A673 (cell line): ENCODE measurements around the gene DDX21. TPM values are rescaled to one million over a fixed set of nuclear protein-coding genes. Genes with fewer than 3 reads are reported as not detected.

Experiments used
- BruUV-seq: library from RNA; stranded (reverse); fragments of 400-500 nt; replicated peaks from 2 replicates; lab custom pipeline; 2021; lab: Mats Ljungman, UMichigan
- CTCF ChIA-PET: fragments of 300-600 bp; sonication (Branson Sonifier 250); formaldehyde crosslinking; loops from one replicate; lab custom pipeline; 2022; ENCODE audit warnings: antibody characterized with exemption; lab: Charles Lee
- POLR2A ChIA-PET: fragments of 300-600 bp; sonication (Branson Sonifier 250); formaldehyde crosslinking; loops from one replicate; lab custom pipeline; 2022; ENCODE audit warnings: antibody characterized with exemption; ENCODE audit not compliant: low non-redundant PET; lab: Charles Lee
- DNase-seq: peaks from one replicate; pipeline ENCODE4 v3.0.0-alpha.2; 2015; ENCODE audit warnings: low spot score
- H3K27ac ChIP-seq: fragments of 200-600 bp; sonication (generic); 2 replicates; pipeline ENCODE4 v1.5.1; 2016; ENCODE audit warnings: mixed run types, low read depth, mild to moderate bottlenecking, mixed read lengths, antibody characterized with exemption, low read length; ENCODE audit not compliant: poor library complexity, severe bottlenecking
- H3K27me3 ChIP-seq: fragments of 200-600 bp; sonication (generic); replicated peaks from 2 replicates; pipeline ENCODE4 v1.6.1; 2017; ENCODE audit warnings: mixed run types, low read depth, mild to moderate bottlenecking, mixed read lengths, antibody characterized with exemption, low read length; ENCODE audit not compliant: insufficient read depth, poor library complexity
- H3K36me3 ChIP-seq: fragments of 200-600 bp; sonication (generic); 2 replicates; pipeline ENCODE4 v1.6.1; 2016; ENCODE audit warnings: mixed run types, mild to moderate bottlenecking, mixed read lengths, antibody characterized with exemption, low read length; ENCODE audit not compliant: insufficient read depth, poor library complexity, severe bottlenecking
- H3K4me1 ChIP-seq: fragments of 200-600 bp; sonication (generic); 2 replicates; pipeline ENCODE4 v1.6.1; 2017; ENCODE audit warnings: mixed run types, mild to moderate bottlenecking, mixed read lengths, antibody characterized with exemption, low read length; ENCODE audit not compliant: insufficient read depth, poor library complexity, severe bottlenecking
- H3K4me3 ChIP-seq: fragments of 200-600 bp; sonication (generic); 2 replicates; pipeline ENCODE4 v1.5.1; 2016; ENCODE audit warnings: low read depth, mixed run types, mild to moderate bottlenecking, mixed read lengths, low read length; ENCODE audit not compliant: poor library complexity, severe bottlenecking
- H3K9me3 ChIP-seq: fragments of 200-600 bp; sonication (generic); 2 replicates; pipeline ENCODE4 v1.6.1; 2016; ENCODE audit warnings: mixed run types, low read depth, mild to moderate bottlenecking, mixed read lengths, antibody characterized with exemption, low read length; ENCODE audit not compliant: poor library complexity, severe bottlenecking
- CTCF ChIP-seq: fragments of 300-800, 200-600 bp; sonication (generic); conservative IDR thresholded peaks from 2 replicates; pipeline ENCODE4 v1.5.1; 2017; ENCODE audit warnings: low read depth, mild to moderate bottlenecking, antibody characterized with exemption, low read length, moderate library complexity, mixed read lengths
- EZH2 ChIP-seq: fragments of 200-600 bp; sonication (generic); IDR thresholded peaks from 2 replicates; pipeline ENCODE4 v1.6.1; 2017; ENCODE audit warnings: borderline replicate concordance, low read depth, mild to moderate bottlenecking, mixed read lengths, antibody characterized with exemption, low read length; ENCODE audit not compliant: poor library complexity, severe bottlenecking
- intact Hi-C: fragments of 100-400 bp; cut with micrococcal nuclease; formaldehyde crosslinking; loops from one replicate; pipeline ENCODE4 v1.10.0; 2022; ENCODE audit not compliant: unreplicated experiment
- total RNA-seq: library from RNA; stranded (reverse); gene quantifications from 2 replicates; pipeline ENCODE4 v1.2.3, GENCODE V29; 2021

Gene DDX21
- total RNA-seq, 1 experiment from 2014 or later, result 188 TPM

GRCh38 chr10:69014171-69014570, 58.2 kb downstream of the DDX21 start:
- peaks cover 28% of the 10 kb centered on the region for H3K36me3 ChIP-seq
- TF ChIP-seq EZH2 (no peak), CTCF (no peak)
- CTCF ChIA-PET, result no interaction called here
- no peak for DNase-seq
- no peak overlapping the region for H3K4me3 ChIP-seq
- H3K4me1 ChIP-seq, result no peaks in the 10 kb centered on the region
- no peak overlapping the region for H3K27ac ChIP-seq
- no TSS peak for BruUV-seq
- no peaks in the 10 kb centered on the region for H3K9me3 ChIP-seq
- no peaks in the 10 kb centered on the region for H3K27me3 ChIP-seq
- POLR2A ChIA-PET, result no interaction called here
- intact Hi-C loops, result no loop called here

- POLR2A ChIA-PET, result no interaction called here
- Histone ChIP-seq H3K27me3 (no peaks in the 10 kb centered on the region), H3K36me3 (peaks cover 13% of the 10 kb centered on the region), H3K4me3 (no peak overlapping the region), H3K9me3 (no peaks in the 10 kb centered on the region), H3K27ac (no peak overlapping the region), H3K4me1 (no peaks in the 10 kb centered on the region)
- CTCF ChIA-PET, result no interaction called here
- no peak for TF ChIP-seq EZH2
- no peak for TF ChIP-seq CTCF
- no peak for DNase-seq
- BruUV-seq, result no TSS peak
- intact Hi-C loops, result no loop called here
Observed at GRCh38 chr10:69018613-69019012, 62.6 kb downstream of the DDX21 start.

- Histone ChIP-seq H3K36me3 (no peaks in the 10 kb centered on the region), H3K27me3 (no peaks in the 10 kb centered on the region), H3K4me3 (no peak overlapping the region), H3K9me3 (no peaks in the 10 kb centered on the region), H3K27ac (no peak overlapping the region), H3K4me1 (no peaks in the 10 kb centered on the region)
- CTCF ChIA-PET, result no interaction called here
- TF ChIP-seq CTCF (no peak), EZH2 (no peak)
- intact Hi-C loops, result no loop called here
- DNase-seq, result no peak
- no TSS peak for BruUV-seq
- POLR2A ChIA-PET, result no interaction called here
Observed at GRCh38 chr10:69022611-69023010, 66.6 kb downstream of the DDX21 start.
